Duodenal mucosa (tissue), 2 donors: ENCODE data around the gene ELF4.

Experiments used
- H3K27ac ChIP-seq: one replicate; pipeline ENCODE4 v1.7.0; 2013; ENCODE audit warnings: low read depth, low read length
- H3K27me3 ChIP-seq, 2 donors: one replicate each; pipeline ENCODE4 v1.7.0; 2013; ENCODE audit warnings: low read length in 2 of 2, control low read depth in 1 of 2; ENCODE audit not compliant: insufficient read depth in 2 of 2, control insufficient read depth in 1 of 2
- H3K36me3 ChIP-seq, 2 donors: one replicate each; pipeline ENCODE4 v1.7.0; 2013; ENCODE audit warnings: low read length in 2 of 2, control low read depth in 1 of 2; ENCODE audit not compliant: insufficient read depth in 2 of 2, control insufficient read depth in 1 of 2
- H3K4me1 ChIP-seq, 2 donors: one replicate each; pipeline ENCODE4 v1.7.0; 2013; ENCODE audit warnings: low read length in 2 of 2, control low read depth in 1 of 2; ENCODE audit not compliant: insufficient read depth in 2 of 2, control insufficient read depth in 1 of 2
- H3K4me3 ChIP-seq, 2 donors: one replicate each; pipeline ENCODE4 v1.7.0; 2013; ENCODE audit warnings: low read length in 2 of 2, low read depth in 1 of 2
- H3K9ac ChIP-seq, 2 donors: one replicate each; pipeline ENCODE4 v1.7.0; 2013; ENCODE audit warnings: low read length in 2 of 2, low read depth in 1 of 2
- H3K9me3 ChIP-seq, 2 donors: one replicate each; pipeline ENCODE4 v1.7.0; 2013; ENCODE audit warnings: low read length in 2 of 2, control low read depth in 1 of 2; ENCODE audit not compliant: control insufficient read depth in 1 of 2

The ELF4 gene

GRCh38 chrX:130098210-130098552, 12.1 kb downstream of the ELF4 start:
- Histone ChIP-seq H3K4me3 (no peak overlapping the region), H3K9me3 (no peaks in the 10 kb centered on the region), H3K4me1 (peaks cover 29 to 36% of the 10 kb centered on the region in 2 donors), H3K9ac (peak overlapping the region in 1 of 2 donors; percentile 18), H3K36me3 (no peaks in the 10 kb centered on the region), H3K27me3 (no peaks in the 10 kb centered on the region), H3K27ac (peak overlapping the region; percentile 10)

DNA sequence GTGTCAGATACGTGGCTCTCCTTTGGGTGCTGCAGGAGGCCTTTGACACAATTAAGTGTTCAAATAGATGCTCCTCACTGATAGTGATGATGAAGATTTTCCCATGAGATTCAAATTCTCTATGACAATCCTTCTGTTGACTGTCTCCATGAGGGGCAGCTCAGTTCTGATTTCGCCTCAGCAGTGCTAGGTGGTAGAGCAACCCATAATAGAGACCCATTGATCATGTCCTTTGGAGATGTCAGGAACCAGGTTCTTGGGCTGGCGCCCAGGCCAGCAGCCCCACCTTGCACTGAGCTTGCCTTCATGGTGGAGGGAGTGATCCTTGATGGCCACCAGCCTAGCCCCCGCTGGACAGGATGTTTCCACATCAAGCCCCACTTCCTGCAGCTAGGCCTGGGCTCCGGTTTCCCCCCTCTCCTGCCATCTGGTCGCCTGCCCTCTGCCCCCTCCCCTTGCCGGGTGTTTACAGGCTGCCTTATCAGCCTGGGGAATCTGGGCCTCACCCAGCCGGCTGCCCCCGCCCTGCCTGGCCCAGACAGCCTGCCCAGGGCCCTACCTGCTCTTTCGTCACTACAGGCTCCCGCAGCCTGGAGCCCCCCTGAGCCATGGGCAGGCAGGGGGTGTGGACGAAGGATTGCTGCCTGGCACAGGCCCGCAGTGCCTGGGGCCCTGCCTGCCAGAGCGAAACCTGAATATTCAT, 12.6 kb downstream of the ELF4 start:
- Histone ChIP-seq H3K4me1 (peaks cover 31 to 38% of the 10 kb centered on the region in 2 donors), H3K27me3 (no peaks in the 10 kb centered on the region), H3K9ac (peak overlapping the region in 1 of 2 donors; percentile 18), H3K9me3 (no peaks in the 10 kb centered on the region), H3K36me3 (no peaks in the 10 kb centered on the region), H3K4me3 (no peak overlapping the region), H3K27ac (peak overlapping the region; percentile 10)

DNA sequence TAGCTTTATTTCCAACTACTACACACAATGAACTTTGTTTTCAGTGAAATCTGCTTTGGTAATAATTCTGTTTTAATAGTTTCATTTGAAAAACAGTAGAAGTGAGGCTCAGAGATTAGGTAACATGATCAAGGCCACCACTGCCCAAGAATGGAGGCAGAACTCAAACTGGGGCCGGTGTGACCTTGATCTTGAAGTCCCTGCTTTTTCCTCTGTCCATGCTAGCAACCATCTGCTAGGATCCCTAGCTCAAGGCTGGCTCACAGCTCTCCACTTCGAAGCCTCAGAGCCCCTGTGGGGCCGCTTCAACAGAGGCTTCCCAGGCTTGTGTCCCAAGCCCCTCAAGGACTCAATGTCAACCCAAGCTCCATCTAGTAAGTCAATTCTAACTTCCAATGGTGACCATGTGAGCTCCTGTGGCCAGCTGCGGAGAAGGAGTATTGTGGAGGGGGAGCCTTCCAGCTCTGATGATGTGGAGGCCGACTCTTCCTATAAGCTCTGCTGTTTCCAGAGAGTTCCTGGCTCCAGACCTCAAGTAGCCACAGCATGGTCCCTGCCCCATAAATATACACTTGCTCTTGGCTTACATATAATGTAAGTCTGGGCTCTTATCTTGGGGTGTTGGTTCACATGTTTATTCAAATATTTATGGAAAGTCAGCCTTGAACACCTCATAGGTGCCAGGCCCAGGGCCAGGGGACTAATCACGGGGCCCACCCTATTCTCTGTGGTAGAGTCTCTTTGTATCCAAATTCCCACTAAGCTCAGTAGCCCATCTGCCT, 14.9 kb downstream of the ELF4 start:
- Histone ChIP-seq H3K4me1 (peaks cover 38 to 43% of the 10 kb centered on the region in 2 donors), H3K4me3 (no peak overlapping the region), H3K27ac (no peak overlapping the region), H3K27me3 (no peaks in the 10 kb centered on the region), H3K36me3 (no peaks in the 10 kb centered on the region), H3K9ac (no peak overlapping the region), H3K9me3 (no peaks in the 10 kb centered on the region)

GRCh38 chrX:130094696-130095095, 15.6 kb downstream of the ELF4 start:
- Histone ChIP-seq H3K9me3 (no peaks in the 10 kb centered on the region), H3K36me3 (no peaks in the 10 kb centered on the region), H3K9ac (no peak overlapping the region), H3K4me1 (peaks cover 31 to 36% of the 10 kb centered on the region in 2 donors), H3K27me3 (no peaks in the 10 kb centered on the region), H3K27ac (no peak overlapping the region), H3K4me3 (no peak overlapping the region)

GRCh38 chrX:130093271-130093670, 17.0 kb downstream of the ELF4 start:
- H3K36me3 ChIP-seq: no peaks in the 10 kb centered on the region
- H3K4me3 ChIP-seq: no peak overlapping the region
- no peak overlapping the region for H3K27ac ChIP-seq
- H3K27me3 ChIP-seq: no peaks in the 10 kb centered on the region
- H3K9ac ChIP-seq: no peak overlapping the region
- H3K4me1 ChIP-seq: peaks cover 22% of the 10 kb centered on the region in 2 donors
- no peaks in the 10 kb centered on the region for H3K9me3 ChIP-seq

GRCh38 chrX:130091980-130092522, 18.2 kb downstream of the ELF4 start:
- H3K4me3 ChIP-seq: peak overlapping the region in 1 of 2 donors; percentile 28
- H3K27me3 ChIP-seq: no peaks in the 10 kb centered on the region
- H3K4me1 ChIP-seq: peaks cover 12 to 20% of the 10 kb centered on the region in 2 donors
- H3K27ac ChIP-seq: no peak overlapping the region
- no peaks in the 10 kb centered on the region for H3K9me3 ChIP-seq
- H3K9ac ChIP-seq: peak overlapping the region in 1 of 2 donors; percentile 33
- no peaks in the 10 kb centered on the region for H3K36me3 ChIP-seq

DNA sequence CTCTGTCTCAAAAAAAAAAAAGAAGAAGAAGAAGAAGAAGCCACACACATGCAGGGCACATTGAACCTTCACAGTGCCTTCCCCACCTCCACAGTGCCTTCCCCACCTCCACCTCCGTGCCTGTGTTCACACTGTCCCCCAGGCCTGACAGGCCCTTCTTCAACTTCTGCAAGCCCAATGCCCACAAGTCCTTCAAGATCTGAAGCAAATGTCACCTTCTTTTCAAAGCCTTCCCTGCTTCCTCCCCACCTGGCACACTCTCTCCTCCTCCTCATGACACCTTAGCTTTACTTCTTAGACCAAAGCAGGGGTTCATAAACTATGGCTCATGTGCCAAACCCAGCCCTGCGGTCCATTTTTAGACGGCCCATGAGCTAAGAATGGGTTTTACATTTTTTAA, 19.9 kb downstream of the ELF4 start:
- no peak overlapping the region for H3K4me3 ChIP-seq
- peaks cover 21 to 25% of the 10 kb centered on the region in 2 donors for H3K4me1 ChIP-seq
- no peaks in the 10 kb centered on the region for H3K9me3 ChIP-seq
- H3K36me3 ChIP-seq: no peaks in the 10 kb centered on the region
- H3K27ac ChIP-seq: no peak overlapping the region
- no peak overlapping the region for H3K9ac ChIP-seq
- H3K27me3 ChIP-seq: no peaks in the 10 kb centered on the region

DNA sequence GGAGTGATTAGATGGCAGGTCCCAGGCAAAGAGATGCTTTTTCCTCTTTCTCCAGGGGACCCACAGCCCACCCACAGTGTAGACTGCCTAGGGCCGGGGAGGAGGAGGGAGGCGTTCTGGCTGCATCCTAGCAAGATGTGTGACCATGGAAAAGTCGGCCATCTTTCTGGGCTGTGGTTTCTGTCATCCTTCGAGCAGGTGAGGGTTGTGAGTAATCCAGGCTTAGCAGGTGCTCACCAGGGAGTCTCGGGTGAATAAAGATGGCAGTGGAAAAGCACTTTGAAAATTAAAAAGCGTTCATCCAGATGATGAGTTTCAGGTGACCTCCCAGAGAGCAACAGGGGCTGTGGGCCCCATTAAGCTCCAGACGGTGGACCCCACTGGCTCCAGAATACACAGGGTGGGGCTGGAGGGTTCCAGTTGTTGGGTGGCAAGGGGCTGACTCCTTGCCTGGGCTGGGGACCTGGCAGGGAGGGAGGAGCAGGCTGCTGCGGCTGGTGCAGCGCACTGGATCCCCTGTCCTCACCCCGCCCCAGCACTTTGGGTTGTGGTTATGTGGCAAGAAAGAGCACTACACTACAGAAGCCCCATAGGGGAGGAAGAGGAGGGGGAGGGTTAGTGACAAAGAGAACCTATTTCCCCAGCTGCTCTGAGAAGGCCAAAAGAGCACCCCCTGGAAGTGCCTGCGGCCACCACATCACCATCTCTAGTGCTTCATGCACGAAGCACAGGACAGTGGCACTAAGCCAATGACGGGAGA, 23.7 kb downstream of the ELF4 start:
- no peaks in the 10 kb centered on the region for H3K36me3 ChIP-seq
- H3K4me1 ChIP-seq: peaks cover 25 to 30% of the 10 kb centered on the region in 2 donors
- peak overlapping the region; percentile 7 to 18 for H3K9ac ChIP-seq
- H3K27me3 ChIP-seq: no peaks in the 10 kb centered on the region
- peak overlapping the region in 1 of 2 donors; percentile 55 for H3K4me3 ChIP-seq
- H3K27ac ChIP-seq: peak overlapping the region; percentile 10
- H3K9me3 ChIP-seq: no peaks in the 10 kb centered on the region

GRCh38 chrX:130085551-130086446, 24.5 kb downstream of the ELF4 start:
- Histone ChIP-seq H3K36me3 (peaks cover 0 to 2% of the 10 kb centered on the region in 2 donors), H3K9me3 (no peaks in the 10 kb centered on the region), H3K9ac (peak overlapping the region; percentile 7 to 33), H3K27ac (peak overlapping the region; percentile 14), H3K27me3 (no peaks in the 10 kb centered on the region), H3K4me1 (peaks cover 26 to 33% of the 10 kb centered on the region in 2 donors), H3K4me3 (peak overlapping the region; percentile 40 to 55)
